ENCODE data around the gene DDTL.

GRCh38 chr22:23997092-23997491 lies 30.4 kb downstream of the DDTL start:
- TF ChIP-seq CTCF (IDR thresholded peaks at IDR 0.05 in 2 of 3, conservative IDR thresholded peaks at IDR 0.05 in 1 of 3; ENCODE audit: insufficient read depth in 2 of 3, low read depth in 1 of 3, low read length in 3 of 3) (no peak), ZNF609 (CRISPR knock-in tag; IDR thresholded peaks at IDR 0.05; ENCODE audit: borderline replicate concordance) (no peak), U2AF1 (optimal IDR thresholded peaks at IDR 0.05; ENCODE audit: low read depth, low read length) (no peak), PATZ1 (CRISPR knock-in tag; IDR thresholded peaks at IDR 0.05; ENCODE audit: borderline replicate concordance) (no peak), TRIM25 (IDR thresholded peaks at IDR 0.05; ENCODE audit: borderline replicate concordance) (no peak), PTBP1 (IDR thresholded peaks at IDR 0.05; ENCODE audit: low read depth, low read length) (no peak), HDAC6 (IDR thresholded peaks at IDR 0.05; ENCODE audit: low read depth, low read length) (no peak), E2F8 (IDR thresholded peaks at IDR 0.05; ENCODE audit: low read depth, partially characterized antibody) (no peak), NFRKB (IDR thresholded peaks at IDR 0.05; ENCODE audit: low read depth) (no peak), ZC3H11A (IDR thresholded peaks at IDR 0.05; ENCODE audit: low read depth, low read length) (no peak), LEF1 (IDR thresholded peaks at IDR 0.05) (no peak)
